Gastrocnemius medialis (tissue), 4 donors: ENCODE measurements around the gene FYN. TPM values are rescaled to one million over a fixed set of nuclear protein-coding genes. Genes with fewer than 3 reads are reported as not detected.

ENCODE experiments used
- ATAC-seq, 2 donors: fragments of 150-250 bp; one replicate each; pipeline ENCODE4 v1.9.1; 2016
- DNase-seq, 2 donors: peaks; one replicate each; pipeline ENCODE4 v3.0.0-alpha.2; 2019
- H3K27ac ChIP-seq, 4 donors: fragments of 200-600 bp; sonication (generic); 1 replicate in 1 of 4; 2 replicates in 3 of 4; pipeline ENCODE4 v1.5.1; 2016 to 2018; ENCODE audit warnings: mild to moderate bottlenecking in 2 of 4, moderate library complexity in 1 of 4
- H3K27me3 ChIP-seq, 3 donors: fragments of 200-600 bp; sonication (generic) in 2 of 3; 1 replicate in 1 of 3; 2 replicates in 2 of 3; pipeline versions ENCODE4 v1.5.1 to v1.6.0; 2016 to 2019; ENCODE audit warnings: mild to moderate bottlenecking in 1 of 3, moderate library complexity in 1 of 3
- H3K36me3 ChIP-seq, 2 donors: fragments of 200-600 bp; sonication (generic) in 1 of 2; one replicate each; pipeline ENCODE4 v1.5.1; 2017 to 2018
- H3K4me1 ChIP-seq, 2 donors: fragments of 200-600 bp; sonication (generic) in 1 of 2; one replicate each; pipeline ENCODE4 v1.5.1; 2016 to 2017; ENCODE audit warnings: mild to moderate bottlenecking in 2 of 2
- H3K4me3 ChIP-seq, 4 donors: fragments of 200-600 bp; sonication (generic) in 3 of 4; 1 replicate in 1 of 4; 2 replicates in 3 of 4; pipeline ENCODE4 v1.5.1; 2016 to 2019; ENCODE audit warnings: mild to moderate bottlenecking in 2 of 4
- H3K9me3 ChIP-seq, 3 donors: fragments of 200-600 bp; sonication (generic) in 2 of 3; 1 replicate in 1 of 3; 2 replicates in 2 of 3; pipeline ENCODE4 v1.5.1; 2016 to 2019
- CTCF ChIP-seq, 5 experiments: fragments of 450-650 bp in 3 of 5; fragments of 200-600 bp in 2 of 5; sonication (generic) in 2 of 5; IDR thresholded peaks in 4 of 5; conservative IDR thresholded peaks in 1 of 5; 1 replicate in 4 of 5; 2 replicates in 1 of 5; pipeline ENCODE4 v1.5.1; 2016 to 2019; ENCODE audit warnings: antibody characterized with exemption in 5 of 5, mild to moderate bottlenecking in 3 of 5, moderate library complexity in 3 of 5
- POLR2A ChIP-seq, 2 donors: fragments of 450-650 bp; IDR thresholded peaks; one replicate each; pipeline ENCODE4 v1.6.1; 2017; ENCODE audit warnings: antibody characterized with exemption in 2 of 2, mild to moderate bottlenecking in 2 of 2, moderate library complexity in 2 of 2
- in situ Hi-C, 4 donors: fragments of 200-750 bp; cut with MboI; loops; one replicate each; pipeline versions ENCODE4 v1.15.0 to v1.8.0; 2017; ENCODE audit warnings: low sequenced_read_pairs in 4 of 4
- intact Hi-C: fragments of 100-400 bp; cut with DNase I; formaldehyde crosslinking; loops from one replicate; pipeline ENCODE4 v1.15.1; 2023; ENCODE audit warnings: low total_unique reads
- total RNA-seq, 4 donors: library from RNA; depleted of rRNA; stranded (reverse); fragments of >200 nt; gene quantifications; one replicate each; pipeline versions ENCODE4 v1.1.0 to v1.2.3, GENCODE V29; 2016

The FYN gene
- total RNA-seq, 4 donors from 2014 or later: 9.2 to 36.8 (median 17.0) TPM

- H3K4me1 ChIP-seq: no peaks in the 10 kb centered on the region
- DNase-seq (no peak), ATAC-seq (no peak)
- no peaks in the 10 kb centered on the region for H3K9me3 ChIP-seq
- TF ChIP-seq CTCF (IDR thresholded peaks at IDR 0.05 in 4 of 5, conservative IDR thresholded peaks at IDR 0.05 in 1 of 5) (no peak), POLR2A (IDR thresholded peaks at IDR 0.05) (no peak)
- no peak overlapping the region for H3K4me3 ChIP-seq
- H3K36me3 ChIP-seq: no peaks in the 10 kb centered on the region
- no peaks in the 10 kb centered on the region for H3K27me3 ChIP-seq
- intact Hi-C loops: no loop called here
- no peak overlapping the region for H3K27ac ChIP-seq
- in situ Hi-C loops: no loop called here
Observed at GRCh38 chr6:111885373-111886027, 12.2 kb upstream of the FYN start.

- TF ChIP-seq POLR2A (IDR thresholded peaks at IDR 0.05) (no peak), CTCF (IDR thresholded peaks at IDR 0.05 in 4 of 5, conservative IDR thresholded peaks at IDR 0.05 in 1 of 5) (no peak)
- Histone ChIP-seq H3K4me1 (no peaks in the 10 kb centered on the region), H3K27me3 (no peaks in the 10 kb centered on the region), H3K4me3 (no peak overlapping the region), H3K27ac (no peak overlapping the region), H3K9me3 (no peaks in the 10 kb centered on the region), H3K36me3 (no peaks in the 10 kb centered on the region)
- DNase-seq (no peak), ATAC-seq (no peak)
- intact Hi-C loops: no loop called here
- in situ Hi-C loops: no loop called here
Observed at GRCh38 chr6:111884068-111884467, 10.8 kb upstream of the FYN start.

- H3K4me1 ChIP-seq: no peaks in the 10 kb centered on the region
- H3K4me3 ChIP-seq: no peak overlapping the region
- H3K27me3 ChIP-seq: peaks cover 0 to 8% (median 0%) of the 10 kb centered on the region in 3 donors
- no peak for TF ChIP-seq POLR2A (IDR thresholded peaks at IDR 0.05)
- no peak for TF ChIP-seq CTCF (IDR thresholded peaks at IDR 0.05 in 4 of 5, conservative IDR thresholded peaks at IDR 0.05 in 1 of 5)
- DNase-seq: no peak
- intact Hi-C loops: no loop called here
- H3K9me3 ChIP-seq: no peaks in the 10 kb centered on the region
- in situ Hi-C loops: no loop called here
- H3K36me3 ChIP-seq: no peaks in the 10 kb centered on the region
- no peak for ATAC-seq
- H3K27ac ChIP-seq: no peak overlapping the region
Observed at GRCh38 chr6:111880181-111880888, 7.1 kb upstream of the FYN start.

- TF ChIP-seq CTCF (IDR thresholded peaks at IDR 0.05 in 4 of 5, conservative IDR thresholded peaks at IDR 0.05 in 1 of 5) (no peak), POLR2A (IDR thresholded peaks at IDR 0.05) (no peak)
- Histone ChIP-seq H3K4me1 (peaks cover 0 to 5% of the 10 kb centered on the region in 2 donors), H3K9me3 (no peaks in the 10 kb centered on the region), H3K27me3 (peaks cover 0 to 27% (median 15%) of the 10 kb centered on the region in 3 donors), H3K27ac (no peak overlapping the region), H3K36me3 (no peaks in the 10 kb centered on the region), H3K4me3 (no peak overlapping the region)
- ATAC-seq (no peak), DNase-seq (no peak)
- intact Hi-C loops (loop anchor here (10.0 kb wide), 2 partner anchors 169 to 391 kb away; partner anchors contain the start of gene REV3L), in situ Hi-C loops (no loop called here)
Observed at GRCh38 chr6:111875741-111876140, 2.5 kb upstream of the FYN start.
